GM21360 (cell line): ENCODE results near the gene ADGRG6.

Experiments
- ATAC-seq: cut with Tn5 transposase; IDR thresholded peaks from one replicate; pipeline ENCODE4 v1.9.1; 2021; ENCODE audit warnings: mild to moderate bottlenecking, moderate library complexity; ENCODE audit not compliant: unreplicated experiment

The ADGRG6 gene

DNA sequence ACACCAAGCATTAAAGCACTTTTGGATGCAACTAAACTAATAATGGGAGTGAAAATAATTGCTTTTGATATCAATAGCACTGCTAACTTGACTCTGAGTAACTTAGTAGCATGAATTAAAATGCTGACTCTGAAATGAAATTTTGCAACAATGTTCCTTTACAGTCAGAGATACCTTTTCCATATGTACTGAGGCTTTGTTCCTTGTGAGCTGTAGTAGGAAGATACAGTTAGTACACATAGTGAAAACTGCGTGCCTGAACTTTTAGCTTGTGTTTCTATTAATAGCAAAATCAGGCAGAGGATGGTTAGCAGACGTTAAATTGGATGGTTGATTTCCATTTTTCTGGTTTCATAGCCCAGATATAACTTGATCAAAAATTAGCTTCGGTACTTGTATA, 18.6 kb downstream of the ADGRG6 start:
- ATAC-seq, result no peak

DNA sequence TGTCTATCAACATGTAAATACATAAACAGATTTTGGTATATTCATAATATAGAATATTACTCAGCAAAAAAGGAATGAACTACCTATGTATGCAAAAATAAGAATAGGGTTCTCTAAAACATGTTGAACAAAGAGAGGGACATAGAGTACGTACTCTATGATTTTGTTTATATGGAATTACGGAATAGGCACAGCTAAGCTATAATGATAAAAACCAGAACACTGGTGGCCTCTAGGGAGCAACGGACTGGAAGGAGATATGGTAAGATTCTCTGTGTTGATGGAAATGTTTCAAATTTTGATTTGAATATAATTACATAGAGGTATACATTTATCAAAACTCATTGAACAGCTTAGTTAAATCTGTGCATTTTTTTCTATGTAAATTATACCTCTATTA, 19.6 kb downstream of the ADGRG6 start:
- ATAC-seq, result no peak

DNA sequence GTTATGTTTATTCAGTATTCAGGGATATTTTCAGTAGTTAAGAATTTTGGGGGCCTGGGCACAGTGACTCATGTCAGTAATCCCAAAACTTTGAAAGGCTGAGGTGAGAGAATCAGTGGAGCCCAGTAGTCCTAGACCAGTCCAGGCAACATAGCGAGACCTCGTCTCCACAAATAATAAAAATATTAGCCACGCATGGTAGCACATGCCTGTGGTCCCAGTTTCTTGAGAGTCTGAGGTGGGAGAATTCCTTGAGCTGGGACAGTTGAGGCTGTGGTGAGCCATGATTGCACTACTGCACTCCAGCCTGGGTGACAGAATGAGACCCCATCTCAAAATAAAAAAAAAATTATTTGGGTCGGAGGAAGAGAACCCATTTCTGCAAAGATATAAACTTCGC, 20.3 kb downstream of the ADGRG6 start:
- no peak for ATAC-seq

DNA sequence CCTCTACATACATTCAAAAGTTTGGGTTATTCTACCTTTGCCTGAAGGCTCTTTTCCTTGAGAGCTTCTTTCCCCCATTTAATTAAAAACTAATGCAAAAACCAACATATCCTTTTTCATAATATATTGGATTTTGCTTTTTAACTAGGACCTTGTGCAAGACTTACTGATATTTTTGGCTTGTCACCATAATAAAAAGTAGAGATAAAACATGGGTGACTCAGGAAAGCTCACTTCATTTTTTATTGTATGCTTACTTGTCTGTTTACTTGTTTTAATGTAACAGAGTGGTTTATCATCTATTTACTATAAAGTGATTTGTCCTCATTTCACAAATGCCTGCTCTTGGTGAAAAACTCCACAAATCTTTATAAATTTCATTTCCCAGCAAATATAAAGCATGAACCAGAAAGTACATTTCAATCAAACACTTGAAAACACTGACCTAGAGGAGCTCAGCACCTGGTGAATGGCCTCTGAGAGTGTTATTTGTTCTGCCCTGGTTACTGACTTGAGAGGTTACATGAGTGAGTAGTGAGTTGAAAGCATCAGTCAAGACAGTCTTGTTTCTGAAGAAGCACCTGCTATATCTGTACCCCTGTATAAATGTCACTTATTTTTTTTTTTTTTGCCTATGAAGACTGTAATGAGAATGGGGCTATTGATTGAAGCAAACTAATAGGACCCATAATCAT, 20.8 kb downstream of the ADGRG6 start:
- ATAC-seq, result no peak

DNA sequence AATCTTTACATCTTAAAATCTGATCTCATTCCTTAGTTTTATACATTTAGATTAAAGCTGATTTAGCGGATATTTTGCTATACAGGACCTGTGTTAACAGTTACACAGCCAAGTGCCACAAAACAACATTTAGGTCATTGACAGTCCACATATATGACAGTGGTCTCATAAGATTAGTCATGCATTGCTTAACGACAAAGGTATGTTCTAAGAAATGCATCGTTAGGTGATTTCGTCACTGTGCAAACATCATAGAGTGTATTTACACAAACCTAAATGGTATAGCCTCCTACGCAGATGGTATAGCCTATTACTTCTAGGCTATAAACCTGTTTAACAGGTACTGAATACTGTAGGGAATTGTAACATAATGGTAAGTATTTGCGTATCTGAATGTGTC, 21.6 kb downstream of the ADGRG6 start:
- no peak for ATAC-seq

DNA sequence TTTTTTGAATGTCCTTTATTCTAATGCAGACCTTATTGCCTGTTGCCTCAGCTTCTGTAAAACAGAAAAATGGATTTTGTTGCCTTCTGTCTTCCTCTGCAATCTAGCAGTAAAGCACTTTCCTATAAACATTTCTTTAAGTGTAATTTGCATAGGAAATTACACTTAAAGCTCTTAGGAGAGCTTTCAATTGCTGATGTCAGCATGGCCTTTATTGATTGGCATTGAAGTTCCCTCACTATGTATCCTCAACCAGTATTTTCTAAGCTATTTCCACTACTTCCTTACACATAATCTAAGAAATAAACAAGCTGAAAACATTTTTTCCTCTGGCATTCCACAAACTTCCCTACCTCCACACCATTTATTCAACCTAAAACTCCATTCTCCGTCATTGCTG, 22.3 kb downstream of the ADGRG6 start:
- ATAC-seq, result no peak

DNA sequence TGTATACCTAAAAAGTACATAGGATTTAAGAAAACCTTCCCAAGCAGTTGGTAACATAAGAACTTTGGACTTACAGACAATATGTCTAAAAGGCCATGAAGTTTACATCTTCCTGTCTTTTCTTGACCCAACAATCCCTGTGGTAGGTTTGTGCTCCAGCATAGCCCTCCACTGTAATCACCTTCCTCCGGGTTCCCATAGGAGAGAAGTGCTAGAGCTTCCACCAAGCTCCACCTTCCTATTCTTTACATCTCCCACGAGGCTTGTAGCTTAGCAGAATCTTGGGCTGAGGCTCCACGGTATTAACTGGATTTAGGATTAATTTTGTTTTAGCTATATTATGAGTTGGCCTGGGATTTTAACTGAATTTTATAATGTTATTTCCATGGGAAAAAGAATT, 23.3 kb downstream of the ADGRG6 start:
- no peak for ATAC-seq

DNA sequence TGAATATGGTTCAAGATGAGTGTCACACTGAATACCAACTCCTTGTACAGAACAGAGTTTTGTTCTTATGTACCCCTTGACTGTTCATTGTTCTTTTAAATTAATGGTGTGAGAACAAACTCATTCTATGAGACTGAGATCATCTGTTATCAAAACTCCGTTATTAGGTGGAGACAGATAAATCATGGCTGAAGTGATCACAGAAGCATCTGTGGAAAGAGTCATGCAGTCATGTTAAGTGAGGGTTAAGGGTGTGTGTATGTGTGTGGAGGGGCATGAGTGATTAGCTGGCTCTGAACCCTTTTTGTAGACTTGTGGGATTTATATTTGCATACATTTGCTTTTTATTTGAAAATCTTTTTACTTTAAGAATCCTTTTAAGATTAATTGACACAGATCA, 24.7 kb downstream of the ADGRG6 start:
- no peak for ATAC-seq

DNA sequence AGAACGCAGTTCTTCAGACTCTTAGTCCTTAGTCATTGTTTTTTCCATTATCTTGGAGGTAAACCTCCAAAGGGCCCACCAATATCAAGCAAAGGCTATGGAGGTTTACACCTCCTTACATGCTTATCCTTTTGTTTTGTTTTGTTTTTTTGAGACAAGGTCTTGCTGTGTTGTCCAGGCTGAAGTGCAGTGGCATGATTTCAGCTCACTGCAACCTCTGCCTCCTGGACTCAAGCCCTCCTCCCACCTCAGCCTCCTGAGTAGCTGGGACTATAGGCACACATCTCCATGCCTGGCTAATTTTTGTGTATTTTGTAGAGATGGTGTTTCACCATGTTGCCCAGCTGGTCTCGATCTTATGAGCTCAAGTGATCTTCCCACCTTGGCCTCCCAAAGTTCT, 26.3 kb downstream of the ADGRG6 start:
- ATAC-seq, result no peak

DNA sequence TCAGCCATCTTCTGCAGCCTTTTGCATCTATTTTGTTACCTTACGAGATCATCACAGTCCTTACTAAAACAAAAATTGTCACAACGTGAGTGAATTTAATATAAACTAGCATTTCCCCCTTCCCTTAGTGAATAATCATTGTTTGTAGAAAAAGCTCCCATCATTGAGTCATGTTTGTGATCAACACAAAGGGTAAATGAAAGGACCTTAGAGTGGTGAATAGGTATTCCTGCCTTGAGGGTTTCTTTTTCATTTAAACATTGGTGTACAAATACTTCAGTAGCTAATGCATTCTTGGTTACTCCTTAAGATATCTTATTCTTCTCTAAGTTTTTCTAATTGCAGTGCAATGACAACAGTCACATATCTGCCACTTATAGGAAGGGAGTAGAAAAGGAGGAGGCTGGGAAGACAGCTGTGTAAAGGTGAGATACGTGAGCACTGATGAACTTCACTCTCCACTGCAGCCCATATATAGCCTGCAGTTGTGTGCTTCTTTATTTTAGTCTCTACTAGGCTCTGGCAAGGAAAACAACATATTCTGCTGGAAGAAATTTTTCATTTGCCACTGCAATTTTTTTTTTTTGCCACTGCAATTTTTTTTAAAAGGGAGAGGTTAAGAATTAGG, 27.8 kb downstream of the ADGRG6 start:
- no peak for ATAC-seq

DNA sequence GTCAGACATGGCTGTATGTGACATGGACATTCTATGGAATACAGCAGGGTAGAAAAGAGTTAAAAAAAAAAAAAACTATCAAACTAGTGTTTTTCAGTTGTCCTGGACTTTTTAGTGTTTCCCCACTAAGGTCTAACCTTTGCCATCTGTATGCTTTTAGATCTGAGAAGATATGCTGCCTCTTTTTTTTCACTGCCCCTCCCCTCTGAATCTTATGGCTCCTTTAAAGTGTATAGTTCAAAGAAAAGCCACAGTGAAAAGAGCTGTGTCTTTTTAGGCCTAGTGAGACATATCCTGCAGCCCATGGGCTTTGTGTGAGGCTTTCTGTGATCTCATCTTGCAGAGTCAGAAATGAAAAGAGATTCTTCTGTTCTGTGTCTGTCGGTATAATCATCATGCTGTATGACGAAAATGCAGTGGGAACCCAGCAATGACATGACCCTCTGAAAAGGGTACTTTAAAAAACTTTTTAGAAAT, 29.3 kb downstream of the ADGRG6 start:
- ATAC-seq, result no peak

DNA sequence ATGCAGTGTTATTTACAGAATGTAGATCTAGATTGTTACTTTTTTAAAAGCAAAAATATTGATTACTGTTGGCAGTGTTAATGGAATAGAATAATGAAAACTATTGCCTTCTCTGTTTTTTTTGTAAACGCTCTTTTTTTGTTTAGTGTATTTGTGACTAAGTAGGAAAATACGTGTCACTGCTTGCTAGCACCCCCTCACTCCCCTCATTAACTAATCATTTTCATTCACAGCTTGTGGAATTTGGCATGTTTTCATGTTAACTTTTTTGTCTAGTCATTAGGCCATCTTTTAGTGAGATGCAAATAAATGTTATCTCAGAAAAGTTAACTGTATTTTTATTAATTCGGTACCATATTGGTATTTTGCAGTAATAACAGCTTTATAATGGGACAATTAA, 29.8 kb downstream of the ADGRG6 start:
- no peak for ATAC-seq

DNA sequence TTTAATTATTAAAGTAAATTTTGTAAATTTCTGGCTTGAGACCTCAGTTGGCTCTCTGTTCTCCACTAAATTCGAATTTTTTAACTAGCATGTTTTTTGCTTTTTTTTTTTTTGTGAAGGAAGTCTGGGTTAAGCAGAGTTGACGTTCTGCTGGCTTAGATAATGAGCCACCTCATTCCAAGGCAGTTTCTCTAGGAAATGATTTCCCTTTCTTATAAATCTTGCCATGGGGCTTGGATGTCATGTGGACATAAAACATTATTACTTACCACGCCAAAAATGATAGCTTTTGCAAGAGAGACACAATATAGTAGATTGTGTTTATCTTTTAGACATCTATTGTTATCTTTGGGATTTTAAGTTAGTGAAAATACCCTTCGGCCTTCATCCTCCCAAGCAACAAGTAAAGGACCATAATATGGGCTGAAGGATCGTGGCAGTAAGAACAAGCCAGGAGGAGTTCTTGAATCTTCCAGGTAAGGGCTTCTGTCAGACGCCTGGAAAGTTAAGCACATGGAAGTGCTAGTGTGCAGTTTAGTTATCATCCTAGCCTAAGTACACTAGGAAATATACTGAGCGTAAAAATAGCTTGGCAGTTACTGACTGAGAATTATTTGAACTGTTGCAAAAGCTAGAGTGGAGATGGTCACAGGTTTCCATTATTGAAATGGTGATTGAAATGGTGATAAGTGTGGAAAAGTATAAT, 30.7 kb downstream of the ADGRG6 start:
- no peak for ATAC-seq

DNA sequence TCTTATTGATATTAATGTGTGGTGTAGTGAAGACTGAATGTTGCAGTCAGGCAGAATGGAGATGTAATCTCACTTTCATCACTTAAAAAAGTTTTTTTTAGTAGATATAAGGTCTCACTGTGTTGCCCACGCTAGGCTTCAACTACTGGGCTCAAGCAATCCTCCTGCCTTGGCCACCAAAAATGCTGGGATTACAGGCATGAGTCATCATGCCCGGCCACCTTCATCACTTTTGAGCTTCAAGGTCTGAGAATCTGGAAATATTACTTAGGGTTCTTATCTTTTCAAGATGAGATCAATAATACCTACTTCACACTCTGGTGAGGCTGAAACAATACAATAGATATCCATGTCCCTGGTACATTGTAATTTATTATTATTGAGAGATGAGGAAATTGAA, 31.6 kb downstream of the ADGRG6 start:
- ATAC-seq, result no peak

DNA sequence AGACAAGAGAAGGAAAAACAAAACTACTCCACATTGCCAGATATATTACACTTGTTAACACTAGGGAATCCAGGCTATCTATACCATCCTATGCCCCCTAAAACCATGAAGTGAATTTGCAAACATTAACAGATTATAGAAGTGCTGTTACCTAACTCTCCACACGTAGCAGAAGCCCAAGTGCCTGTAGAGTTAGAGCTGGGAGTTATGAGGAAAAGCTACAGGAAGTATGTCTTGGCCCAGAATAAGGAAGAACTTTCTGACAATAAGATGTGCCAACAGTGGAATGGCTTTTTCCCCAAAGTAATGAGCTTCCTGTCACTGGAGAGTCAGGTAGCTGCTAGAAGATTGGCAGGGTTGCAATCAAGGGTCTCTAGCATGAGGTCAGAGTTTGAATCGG, 32.5 kb downstream of the ADGRG6 start:
- no peak for ATAC-seq

DNA sequence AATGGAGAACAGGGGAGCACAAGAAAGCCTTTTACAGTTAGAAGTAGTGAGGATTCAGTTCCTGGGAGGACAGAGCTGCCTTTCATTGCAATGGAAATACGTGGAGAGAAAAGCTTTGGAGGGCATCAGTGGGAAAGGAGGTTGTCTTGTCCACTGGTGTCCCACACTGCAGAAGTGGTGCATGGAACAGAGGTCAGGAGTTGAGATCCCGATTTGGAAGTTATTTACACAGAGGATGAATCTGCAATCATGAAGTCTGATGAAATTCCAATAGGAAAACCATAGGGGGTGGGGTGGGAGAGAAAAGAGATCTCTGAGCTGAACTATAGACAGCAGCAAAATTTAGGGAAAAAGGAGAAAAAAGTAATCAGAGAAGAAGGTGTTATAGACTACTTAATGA, 33.6 kb downstream of the ADGRG6 start:
- ATAC-seq, result no peak

DNA sequence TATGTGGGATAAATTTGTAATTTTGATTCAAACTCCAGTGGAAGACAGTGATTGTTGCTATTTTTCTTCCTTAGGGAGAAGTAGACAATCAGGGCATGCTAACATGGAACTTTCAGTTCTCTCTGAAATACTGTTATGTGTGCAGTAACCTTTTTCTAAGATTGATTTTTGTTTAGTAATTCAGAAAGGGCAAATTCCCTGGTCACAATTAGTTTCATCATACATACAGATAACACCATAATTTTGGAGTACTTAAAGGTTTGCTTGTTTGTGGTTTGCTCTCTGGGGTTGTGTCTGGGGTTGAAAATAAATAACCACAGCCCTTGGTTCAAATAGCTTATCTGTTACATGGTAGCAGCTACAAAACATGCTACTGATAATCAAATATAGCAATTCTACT, 34.4 kb downstream of the ADGRG6 start:
- no peak for ATAC-seq

DNA sequence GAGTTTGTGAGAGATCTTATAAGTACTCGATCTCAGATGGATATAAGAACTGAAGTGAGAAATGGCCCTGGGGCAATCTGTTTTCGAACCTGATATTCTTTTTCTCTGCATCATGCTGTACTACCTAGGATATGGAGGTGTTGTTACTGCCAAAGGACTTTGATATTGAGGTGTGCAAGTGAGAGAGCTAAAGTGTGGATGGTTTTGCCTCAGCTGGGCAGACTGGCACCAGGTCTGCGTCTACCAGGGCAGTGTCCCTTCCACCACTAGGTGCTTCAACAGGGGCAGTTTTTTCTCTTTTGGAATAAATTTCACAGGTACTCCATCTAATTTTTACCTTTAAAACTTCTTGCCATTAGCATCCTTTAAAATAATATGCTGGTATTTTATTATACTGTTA, 35.0 kb downstream of the ADGRG6 start:
- ATAC-seq, result no peak

DNA sequence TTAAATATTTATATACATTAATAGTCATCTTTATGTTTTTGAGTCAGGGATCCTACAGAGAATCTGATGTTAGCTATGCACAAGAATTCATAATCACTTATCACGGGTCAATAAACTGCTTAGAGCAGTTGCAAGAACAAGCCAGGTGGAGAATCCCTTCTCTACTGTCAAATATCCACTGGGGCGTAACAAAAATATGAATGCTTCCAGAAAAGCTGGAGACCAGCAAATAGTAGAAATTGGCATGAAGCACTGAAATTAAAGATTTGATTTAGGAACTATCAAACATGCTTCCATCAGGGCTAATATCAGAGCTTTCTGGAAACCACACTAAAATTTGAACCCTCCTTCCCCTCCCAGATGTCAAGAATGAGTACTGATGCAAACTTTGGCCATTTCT, 37.3 kb downstream of the ADGRG6 start:
- ATAC-seq, result no peak

DNA sequence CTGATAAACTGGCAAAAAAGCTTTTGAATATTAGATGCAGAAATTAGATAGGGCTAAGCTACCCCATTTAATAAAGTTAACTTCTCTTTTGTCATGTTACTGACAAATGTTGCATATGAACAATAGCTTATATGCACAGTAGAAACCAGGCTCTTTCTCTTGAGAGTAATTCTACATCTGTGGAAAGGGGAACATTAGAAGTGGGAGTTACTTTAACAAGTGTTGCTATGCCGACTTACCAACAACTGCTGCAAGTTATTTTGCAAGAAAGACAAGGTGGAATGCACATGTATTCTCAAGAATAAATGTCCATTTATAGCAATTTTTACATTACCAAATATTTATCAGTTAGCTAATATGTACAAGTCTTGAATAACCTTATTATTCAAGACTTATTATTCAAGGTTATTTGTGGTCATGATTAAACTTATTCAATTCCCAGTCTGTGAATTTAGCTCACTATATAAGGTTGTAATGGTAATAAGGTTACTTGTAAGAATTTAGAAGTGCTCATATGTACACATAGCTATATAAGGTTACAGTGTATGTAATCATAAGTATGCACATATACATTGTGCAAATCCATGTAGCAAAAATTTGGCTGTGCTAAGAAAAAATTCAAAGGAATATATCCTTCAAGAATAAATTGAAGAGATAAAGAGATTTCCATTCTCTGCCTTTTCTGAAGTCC, 38.3 kb downstream of the ADGRG6 start:
- no peak for ATAC-seq

DNA sequence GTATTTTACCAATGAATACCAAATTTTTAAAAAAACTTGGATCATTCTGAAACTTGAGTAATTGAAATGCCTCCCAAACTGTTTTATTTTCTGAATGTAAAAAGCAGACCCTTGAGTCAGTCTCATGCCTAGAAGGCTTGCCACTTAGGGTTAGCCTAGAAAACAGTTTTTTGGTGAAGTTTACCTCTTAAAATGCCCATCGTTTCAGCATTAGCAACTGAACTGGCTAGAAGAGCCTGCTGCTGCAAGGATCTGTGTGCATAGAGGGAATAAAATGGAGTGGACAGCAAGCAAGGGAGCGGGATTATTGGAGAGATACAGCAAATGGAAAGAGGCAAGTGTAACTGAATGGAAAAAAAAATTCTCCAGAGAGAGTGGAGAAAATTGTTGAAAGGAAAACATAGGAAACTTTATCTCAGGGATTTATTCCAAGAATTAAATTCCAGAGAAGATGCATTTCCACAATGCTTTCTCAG, 40.1 kb downstream of the ADGRG6 start:
- ATAC-seq, result no peak

DNA sequence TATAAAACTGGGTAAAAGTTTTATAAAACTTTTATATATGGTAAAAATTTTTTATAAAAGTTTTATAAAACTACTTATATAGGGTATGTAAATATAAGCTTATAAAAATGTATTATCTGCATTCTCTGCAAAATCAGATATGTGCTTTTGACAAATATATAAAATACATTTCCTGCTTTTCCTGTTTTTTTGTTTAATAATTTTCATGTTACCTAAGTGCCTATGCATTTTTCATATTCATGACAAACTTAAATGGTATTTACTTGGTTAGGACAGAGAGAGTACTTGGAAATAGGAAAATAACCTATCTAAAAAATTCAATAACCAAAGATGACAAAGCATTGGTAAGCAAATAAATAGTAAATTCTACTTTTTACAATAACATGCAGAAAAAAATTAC, 41.2 kb downstream of the ADGRG6 start:
- no peak for ATAC-seq
